Neural cell (in vitro differentiated cells): ENCODE results near the gene PARVG.

Experiments
- CTCF ChIP-seq: fragments of 450-650 bp; IDR thresholded peaks from 2 replicates; pipeline ENCODE4 v1.5.1; 2014; ENCODE audit warnings: antibody characterized with exemption, mild to moderate bottlenecking, moderate library complexity; ENCODE audit not compliant: poor library complexity, severe bottlenecking
- EP300 ChIP-seq: fragments of 450-650 bp; conservative IDR thresholded peaks from 2 replicates; pipeline ENCODE4 v1.6.1; 2014; ENCODE audit warnings: antibody characterized with exemption, mild to moderate bottlenecking, moderate library complexity; ENCODE audit not compliant: poor library complexity, severe bottlenecking
- EZH2 ChIP-seq: fragments of 200-600, 300-800 bp; shearing (Covaris generic), sonication (generic); IDR thresholded peaks from 2 replicates; pipeline ENCODE4 v1.6.1; 2014; ENCODE audit warnings: antibody characterized with exemption, low read length, borderline replicate concordance, mild to moderate bottlenecking; ENCODE audit not compliant: insufficient read depth, poor library complexity, severe bottlenecking
- MXI1 ChIP-seq: fragments of 450-650 bp; conservative IDR thresholded peaks from 2 replicates; pipeline ENCODE4 v1.6.1; 2014; ENCODE audit warnings: antibody characterized with exemption, mild to moderate bottlenecking; ENCODE audit not compliant: poor library complexity, severe bottlenecking
- POLR2AphosphoS5 ChIP-seq: IDR thresholded peaks from 2 replicates; pipeline ENCODE4 v1.6.1; 2012
- RAD21 ChIP-seq: fragments of 450-650 bp; conservative IDR thresholded peaks from 2 replicates; pipeline ENCODE4 v1.6.1; 2014; ENCODE audit warnings: antibody characterized with exemption, mild to moderate bottlenecking, moderate library complexity
- REST ChIP-seq: IDR thresholded peaks from 2 replicates; pipeline ENCODE4 v1.6.1; 2012; ENCODE audit warnings: borderline replicate concordance
- SMC3 ChIP-seq: fragments of 450-650 bp; conservative IDR thresholded peaks from 2 replicates; pipeline ENCODE4 v1.6.1; 2014; ENCODE audit warnings: antibody characterized with exemption, mild to moderate bottlenecking, moderate library complexity; ENCODE audit not compliant: poor library complexity
- TAF1 ChIP-seq: IDR thresholded peaks from 2 replicates; pipeline ENCODE4 v1.6.1; 2012; ENCODE audit warnings: low read depth

- TF ChIP-seq CTCF (no peak), POLR2AphosphoS5 (no peak), EP300 (no peak), SMC3 (no peak), EZH2 (no peak), TAF1 (no peak), MXI1 (no peak), RAD21 (no peak), REST (no peak)
These were observed 67.5 kb downstream of the PARVG start for GRCh38 chr22:44247923-44248892.
